Umbilical cord (tissue), 2 donors: ENCODE data around the gene MYRIP. TPM values are rescaled to one million over a fixed set of nuclear protein-coding genes. Genes with fewer than 3 reads are reported as not detected.

ENCODE experiments used
- DNase-seq: peaks from one replicate; pipeline ENCODE4 v3.0.0-alpha.2; 2015; ENCODE audit warnings: low spot score
- total RNA-seq: library from RNA; depleted of rRNA; stranded (reverse); fragments of >200 nt; gene quantifications from one replicate; pipeline ENCODE4 v1.2.3, GENCODE V29; 2014; ENCODE audit warnings: low replicate concordance; ENCODE audit not compliant: insufficient read depth

Gene MYRIP
- total RNA-seq, 1 donor from 2014 or later: 1.2 TPM

GRCh38 chr3:39903253-39903652 is 93.8 kb downstream of the MYRIP start:
- DNase-seq: no peak

GRCh38 chr3:39905788-39906187 is 96.4 kb downstream of the MYRIP start:
- DNase-seq: no peak

GRCh38 chr3:39907981-39908380 is 98.6 kb downstream of the MYRIP start:
- DNase-seq: peak; percentile 10

GRCh38 chr3:39910135-39910534 is 100.7 kb downstream of the MYRIP start:
- no peak for DNase-seq

DNA sequence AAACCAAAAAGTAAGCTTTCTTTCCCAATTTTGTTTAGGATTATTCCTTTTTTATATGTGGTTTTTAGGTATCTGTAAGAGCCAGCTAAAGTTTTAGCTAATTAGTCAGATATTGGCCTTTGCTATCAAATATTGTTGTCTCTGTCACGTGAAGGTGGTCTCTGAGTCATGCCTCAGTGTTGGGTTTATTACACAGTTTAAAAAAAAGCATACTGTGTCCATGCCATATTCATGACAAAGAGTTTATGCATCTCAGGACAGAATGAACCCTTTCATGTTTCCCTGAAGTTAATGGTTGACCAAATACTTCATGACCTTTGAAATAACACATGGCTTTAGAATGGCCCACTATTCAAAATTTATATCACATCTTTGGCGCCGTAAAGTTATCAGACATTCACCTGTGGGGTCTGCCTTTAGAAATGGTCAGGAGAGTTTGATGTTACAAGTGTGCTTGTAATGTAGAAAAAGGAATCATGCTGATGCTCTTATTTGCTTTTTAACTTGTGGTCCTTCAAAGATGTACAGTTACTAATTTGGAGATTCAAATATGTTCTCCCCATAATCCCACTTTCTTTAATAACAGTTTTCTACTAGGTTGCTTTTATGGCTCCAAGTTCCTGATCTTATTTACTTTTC is 101.5 kb downstream of the MYRIP start:
- DNase-seq: no peak

- peak; percentile 75 for DNase-seq
Observed at GRCh38 chr3:39911465-39912309, 102.3 kb downstream of the MYRIP start.

- no peak for DNase-seq
Observed at GRCh38 chr3:39915027-39915426, 105.6 kb downstream of the MYRIP start.

- no peak for DNase-seq
Observed at GRCh38 chr3:39917065-39917773, 107.8 kb downstream of the MYRIP start.

DNA sequence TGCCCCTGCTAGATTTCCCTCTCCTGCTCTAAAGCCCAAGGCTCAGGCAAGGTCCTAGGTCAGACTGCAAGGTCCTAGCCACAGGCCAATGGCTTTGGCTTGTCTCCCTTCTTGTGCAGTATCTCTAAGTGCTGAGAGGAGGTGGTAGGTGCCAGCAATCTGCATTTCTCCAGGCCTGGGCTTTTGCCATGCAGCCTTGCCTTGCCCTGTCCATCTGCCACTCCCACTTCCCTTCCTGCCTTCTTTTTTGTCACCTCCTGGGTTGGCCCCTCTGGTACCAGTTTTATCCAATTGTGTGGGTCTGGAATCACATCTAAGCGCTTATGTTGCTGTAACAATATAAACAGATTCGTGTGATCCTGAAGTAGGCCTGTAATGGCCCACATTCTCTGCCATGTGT is 109.9 kb downstream of the MYRIP start:
- DNase-seq: no peak

- DNase-seq: no peak
Observed at GRCh38 chr3:39920271-39920670, 110.9 kb downstream of the MYRIP start.

GRCh38 chr3:39927479-39927878 is 118.1 kb downstream of the MYRIP start:
- DNase-seq: no peak

DNA sequence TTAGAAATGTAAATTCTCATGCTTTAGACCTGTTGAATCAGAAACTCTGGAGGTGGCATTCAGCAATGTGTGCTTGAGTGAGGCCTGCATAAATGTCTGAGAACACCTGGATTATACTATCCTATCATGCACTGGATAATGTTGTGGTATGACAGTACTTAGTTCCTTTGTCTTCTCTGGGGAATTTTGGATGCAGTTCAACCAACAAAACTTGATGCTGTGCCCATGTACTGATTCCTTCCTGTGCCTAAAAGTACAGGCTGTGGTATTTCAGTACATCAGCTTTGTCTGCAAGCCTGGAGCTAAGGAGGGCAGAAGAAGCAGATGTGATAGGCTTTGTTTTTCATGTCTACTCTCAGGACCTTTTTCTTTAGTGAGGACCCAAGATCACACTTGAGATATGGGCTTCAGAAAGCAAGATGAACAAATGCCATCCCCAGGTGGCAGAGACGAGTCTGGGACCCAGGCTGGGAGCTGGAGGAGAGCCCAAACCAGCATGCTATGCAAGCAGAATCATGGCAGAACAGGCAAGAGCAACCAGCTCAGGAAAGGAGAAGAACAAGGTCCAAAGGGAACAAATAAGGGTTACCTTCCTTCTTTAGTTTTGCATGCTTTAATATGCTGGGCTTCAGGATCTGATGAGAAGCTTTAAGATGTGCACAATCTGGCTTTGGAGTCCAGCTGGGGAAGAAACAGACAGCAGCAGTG is 124.7 kb downstream of the MYRIP start:
- no peak for DNase-seq

- no peak for DNase-seq
Observed at GRCh38 chr3:39934696-39935095, 125.3 kb downstream of the MYRIP start.

GRCh38 chr3:39935261-39935660 is 125.9 kb downstream of the MYRIP start:
- no peak for DNase-seq

- no peak for DNase-seq
Observed at GRCh38 chr3:39936848-39937247, 127.4 kb downstream of the MYRIP start.

DNA sequence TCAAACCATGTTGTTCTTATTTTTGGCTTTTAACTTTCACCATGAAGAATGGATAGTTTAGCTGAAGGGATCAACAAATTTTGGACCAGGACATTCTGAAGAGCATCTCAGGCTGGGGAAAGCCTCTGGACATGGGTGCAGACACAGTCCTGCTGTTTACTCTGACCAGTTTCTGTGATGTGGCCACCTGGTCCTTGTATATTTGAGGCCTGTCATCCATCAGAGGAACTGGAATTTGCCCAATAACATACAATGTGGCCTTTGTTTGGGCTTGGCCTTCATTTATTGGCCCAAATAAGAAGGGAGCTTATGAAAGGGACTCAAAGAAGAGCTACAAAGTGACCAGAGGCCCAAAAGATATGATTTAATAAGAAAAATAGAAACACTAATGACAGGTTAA is 127.9 kb downstream of the MYRIP start:
- DNase-seq: no peak

DNA sequence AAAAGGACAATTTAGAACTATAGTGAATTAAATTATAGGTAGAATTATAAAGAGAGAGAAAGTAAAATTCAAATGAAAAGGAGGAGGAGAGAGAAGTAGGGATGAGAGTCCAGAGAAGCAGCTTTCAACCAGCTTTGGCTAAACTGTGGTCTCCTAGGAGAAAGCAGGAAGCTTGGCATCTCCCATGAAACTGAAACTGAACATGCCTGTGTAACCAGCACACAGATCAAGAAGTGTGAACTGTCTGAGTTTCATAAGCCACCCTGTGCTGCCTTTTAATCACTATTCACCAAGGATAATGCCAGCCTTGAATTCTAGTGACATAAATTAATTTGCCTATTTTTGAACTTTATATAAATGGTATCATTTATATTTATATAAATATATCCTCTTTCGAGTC is 128.5 kb downstream of the MYRIP start:
- DNase-seq: no peak

GRCh38 chr3:39941931-39942330 is 132.5 kb downstream of the MYRIP start:
- peak; percentile 13 for DNase-seq

DNA sequence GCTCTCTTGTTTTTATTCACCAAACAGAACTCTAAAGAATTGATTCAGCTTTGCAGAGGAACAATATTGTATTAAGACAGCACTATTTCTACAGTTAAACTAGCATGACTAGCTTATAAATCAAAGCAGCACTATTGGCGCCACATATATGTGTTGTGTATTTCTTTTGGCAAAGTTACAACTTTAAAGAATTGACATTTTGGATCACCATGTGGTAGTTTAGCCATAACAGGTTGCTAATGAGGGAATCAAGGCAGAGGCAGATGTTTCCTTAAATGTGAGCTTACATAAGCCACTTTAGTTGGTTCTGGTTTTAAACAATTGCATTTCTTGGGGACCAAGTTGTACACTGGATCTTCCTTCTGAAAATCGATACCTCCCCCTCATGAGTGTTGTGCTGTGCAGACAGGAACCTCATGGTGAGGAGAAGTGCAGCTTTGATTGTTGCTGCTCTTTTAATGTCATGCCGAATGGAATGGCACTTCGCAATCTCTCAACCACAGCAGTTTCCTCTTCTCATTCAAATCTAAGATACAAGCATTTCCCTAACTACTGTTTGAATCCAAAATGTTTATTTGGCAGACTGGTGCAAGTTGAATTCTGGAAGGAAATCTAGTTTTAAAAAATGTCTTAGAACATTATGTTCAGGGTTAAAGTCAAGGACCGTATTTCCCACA is 151.2 kb downstream of the MYRIP start:
- DNase-seq: peak; percentile 43

DNA sequence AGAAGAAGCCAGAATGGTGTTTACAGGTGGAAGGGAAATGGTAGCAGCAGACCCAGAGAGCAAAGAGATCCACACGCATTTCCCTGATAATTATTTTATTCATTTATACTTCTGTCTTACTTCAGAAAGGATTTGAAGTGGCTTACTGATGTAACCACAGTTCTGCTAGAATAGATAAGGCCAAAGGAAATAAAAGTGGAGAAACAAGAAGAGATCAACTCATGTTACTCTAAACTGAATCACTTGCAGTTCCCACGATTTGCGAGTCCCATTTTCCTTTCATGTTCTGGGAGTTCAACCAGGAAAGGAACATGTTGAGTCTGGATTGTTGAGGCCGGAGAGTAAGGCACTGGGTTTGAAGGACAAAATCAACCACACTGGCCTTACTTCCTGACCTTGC is 151.8 kb downstream of the MYRIP start:
- DNase-seq: peak; percentile 5

DNA sequence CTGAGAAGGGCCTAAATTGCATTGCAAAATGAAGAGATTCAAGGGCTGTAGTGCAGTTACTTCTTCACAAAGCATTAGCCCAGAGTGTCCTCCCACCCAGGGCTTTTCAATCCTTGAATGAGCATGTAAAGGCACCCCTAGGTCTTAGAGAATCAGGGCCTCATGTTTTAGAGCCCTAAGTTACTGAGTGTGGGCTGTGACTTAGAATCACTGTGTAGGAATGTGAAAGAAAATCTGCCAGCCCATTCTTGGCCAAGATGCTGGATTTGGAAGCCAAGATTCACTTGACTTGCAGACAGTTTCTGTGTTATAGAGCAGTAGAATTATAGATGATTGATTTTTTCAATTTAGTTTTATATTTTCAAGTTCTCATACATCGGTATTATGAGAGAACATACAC is 153.2 kb downstream of the MYRIP start:
- DNase-seq: no peak
